Cardiac septum (tissue), 1 donor: Measurements from ENCODE around the gene USP11. TPM values are rescaled to one million over a fixed set of nuclear protein-coding genes. Genes with fewer than 3 reads are reported as not detected.

Experiments
- DNase-seq: peaks from one replicate; pipeline ENCODE4 v3.0.0-alpha.2; 2020; ENCODE audit warnings: low spot score
- intact Hi-C: fragments of 100-400 bp; cut with DNase I; formaldehyde crosslinking; loops from one replicate; pipeline ENCODE4 v1.14.0; 2022
- total RNA-seq: library from RNA; stranded (reverse); fragmentation: NEBNext Ultra II Directional; extraction: Animal tissue kit (Norgen Biotek cat#: 25700); gene quantifications from one replicate; pipeline ENCODE4 v1.2.1, GENCODE V29; 2021
- donor health status: DM: no; HTN: no; CAD: no.

USP11 gene
- total RNA-seq, 1 donor from 2014 or later: 64.9 TPM

DNA sequence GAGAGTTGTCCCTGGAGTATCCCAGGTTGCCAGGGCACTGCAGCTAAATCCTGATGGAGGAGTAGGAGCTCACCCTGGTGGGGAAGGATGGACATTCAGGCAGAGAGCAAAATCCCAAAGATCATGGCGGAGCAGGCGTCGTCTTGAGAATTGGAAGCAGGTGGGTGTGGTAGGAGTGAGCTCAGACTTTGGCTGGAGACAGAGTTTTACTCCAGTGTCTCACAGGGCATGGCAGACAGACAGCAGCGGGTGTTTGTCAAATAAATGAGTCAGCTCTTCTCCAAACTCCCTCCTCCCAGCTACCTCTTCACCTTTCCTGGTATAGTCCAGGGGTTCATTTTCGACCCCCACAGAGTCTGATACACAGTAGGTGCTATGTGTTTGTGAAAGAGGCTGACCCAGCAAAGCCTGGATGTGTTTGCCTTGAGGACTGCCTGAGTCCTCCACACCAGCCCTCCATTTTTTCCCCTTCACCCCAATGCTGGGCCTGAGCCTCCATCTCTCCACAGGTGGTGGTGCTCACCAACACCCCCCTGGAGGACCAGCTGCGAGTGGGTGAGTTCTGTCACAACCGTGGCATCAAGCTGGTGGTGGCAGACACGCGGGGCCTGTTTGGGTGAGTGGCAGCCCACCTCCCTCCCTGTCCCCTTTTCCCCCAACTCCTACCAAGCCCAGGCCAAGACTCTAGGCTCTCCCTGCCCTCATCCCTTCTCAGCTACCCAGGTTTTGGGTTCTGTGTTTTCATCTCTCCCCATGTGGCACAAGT lies 32.2 kb upstream of the USP11 start:
- DNase-seq: no peak
- intact Hi-C loops: loop anchor here (5.0 kb wide), 1 partner anchor 442 kb away; no protein-coding TSS in a partner anchor

GRCh38 chrX:47201345-47201944 lies 31.4 kb upstream of the USP11 start:
- intact Hi-C loops: loop anchor here (5.0 kb wide), 1 partner anchor 441 kb away; no protein-coding TSS in a partner anchor
- DNase-seq: no peak

GRCh38 chrX:47202316-47202715 lies 30.5 kb upstream of the USP11 start:
- no peak for DNase-seq
- intact Hi-C loops: loop anchor here (5.0 kb wide), 1 partner anchor 440 kb away; no protein-coding TSS in a partner anchor

DNA sequence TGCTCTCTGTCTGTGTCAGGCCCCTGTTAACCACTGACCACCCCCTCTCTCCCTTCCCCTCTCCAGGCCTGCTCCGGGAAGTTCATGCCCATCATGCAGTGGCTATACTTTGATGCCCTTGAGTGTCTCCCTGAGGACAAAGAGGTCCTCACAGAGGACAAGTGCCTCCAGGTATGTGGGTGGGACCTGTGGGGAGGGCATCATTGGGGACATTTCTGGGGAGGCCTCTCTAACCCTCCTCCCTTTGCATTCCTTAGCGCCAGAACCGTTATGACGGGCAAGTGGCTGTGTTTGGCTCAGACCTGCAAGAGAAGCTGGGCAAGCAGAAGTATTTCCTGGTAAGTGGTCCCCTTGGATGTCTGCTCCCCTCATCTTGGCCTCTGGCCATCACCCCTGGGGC lies 29.9 kb upstream of the USP11 start:
- intact Hi-C loops: loop anchor here (5.0 kb wide), 1 partner anchor 439 kb away; no protein-coding TSS in a partner anchor
- DNase-seq: no peak

GRCh38 chrX:47204970-47205369 lies 27.8 kb upstream of the USP11 start:
- intact Hi-C loops: loop anchor here (5.0 kb wide), 1 partner anchor 437 kb away; no protein-coding TSS in a partner anchor

DNA sequence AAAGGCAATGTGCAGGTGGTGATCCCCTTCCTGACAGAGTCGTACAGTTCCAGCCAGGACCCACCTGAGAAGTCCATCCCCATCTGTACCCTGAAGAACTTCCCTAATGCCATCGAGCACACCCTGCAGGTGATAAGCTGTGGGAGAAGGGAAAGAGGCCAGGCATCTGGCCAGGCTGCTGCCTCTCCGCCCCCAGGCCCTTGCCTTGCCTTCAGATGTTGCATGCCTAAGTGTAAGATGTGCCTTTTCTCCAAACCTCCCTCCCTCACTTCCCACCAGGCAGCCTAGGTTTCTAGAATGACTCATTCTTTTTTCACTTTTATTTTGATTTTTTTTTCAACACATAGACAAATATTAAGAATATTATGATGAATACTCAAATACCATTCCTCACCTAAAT lies 26.5 kb upstream of the USP11 start:
- no peak for DNase-seq
- intact Hi-C loops: no loop called here

More at GRCh38 chrX:47204970-47205369, 27.8 kb upstream of the USP11 start:
- DNase-seq: no peak

GRCh38 chrX:47208108-47208507 lies 24.7 kb upstream of the USP11 start:
- no peak for DNase-seq
- intact Hi-C loops: no loop called here

GRCh38 chrX:47209508-47210238 lies 23.1 kb upstream of the USP11 start:
- no peak for DNase-seq
- intact Hi-C loops: loop anchor here (10.0 kb wide), 1 partner anchor 155 kb away; no protein-coding TSS in a partner anchor

DNA sequence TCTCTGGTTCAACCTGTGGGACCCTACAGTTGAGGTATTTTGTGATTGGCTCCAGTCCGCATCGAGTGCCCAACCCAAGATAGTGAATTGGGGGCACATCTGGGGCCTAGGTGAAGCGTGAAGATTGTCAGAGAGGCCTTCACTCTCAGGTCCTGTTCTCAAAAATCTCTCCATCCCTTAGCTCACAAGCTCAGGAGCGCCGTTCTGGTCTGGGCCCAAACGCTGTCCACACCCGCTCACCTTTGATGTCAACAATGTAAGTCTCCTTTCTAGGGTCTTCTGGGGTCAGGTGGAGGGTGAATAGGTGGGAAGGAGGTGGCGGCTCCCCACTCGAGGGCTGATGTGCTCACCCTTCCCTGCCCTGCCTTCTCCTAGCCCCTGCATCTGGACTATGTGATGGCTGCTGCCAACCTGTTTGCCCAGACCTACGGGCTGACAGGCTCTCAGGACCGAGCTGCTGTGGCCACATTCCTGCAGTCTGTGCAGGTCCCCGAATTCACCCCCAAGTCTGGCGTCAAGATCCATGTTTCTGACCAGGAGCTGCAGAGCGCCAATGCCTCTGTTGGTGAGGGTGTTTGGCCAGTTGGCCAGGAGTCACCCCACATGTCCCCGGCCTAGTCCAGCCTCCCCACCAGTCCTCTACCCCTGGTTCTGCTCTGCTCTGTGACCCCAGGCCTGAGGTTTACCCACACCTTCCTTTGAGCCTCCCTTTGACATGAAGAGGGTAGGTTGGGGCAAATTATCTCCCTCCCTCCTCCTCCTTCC lies 22.0 kb upstream of the USP11 start:
- DNase-seq: no peak
- intact Hi-C loops: loop anchor here (10.0 kb wide), 1 partner anchor 154 kb away; no protein-coding TSS in a partner anchor

- DNase-seq: no peak
- intact Hi-C loops: loop anchor here (10.0 kb wide), 1 partner anchor 152 kb away; no protein-coding TSS in a partner anchor
Observed at GRCh38 chrX:47212381-47213293, 20.2 kb upstream of the USP11 start.

- intact Hi-C loops: loop anchor here (2.0 to 10.0 kb wide), 2 partner anchors 18 to 150 kb away; no protein-coding TSS in a partner anchor
- DNase-seq: no peak
Observed at GRCh38 chrX:47214435-47215077, 18.3 kb upstream of the USP11 start.

DNA sequence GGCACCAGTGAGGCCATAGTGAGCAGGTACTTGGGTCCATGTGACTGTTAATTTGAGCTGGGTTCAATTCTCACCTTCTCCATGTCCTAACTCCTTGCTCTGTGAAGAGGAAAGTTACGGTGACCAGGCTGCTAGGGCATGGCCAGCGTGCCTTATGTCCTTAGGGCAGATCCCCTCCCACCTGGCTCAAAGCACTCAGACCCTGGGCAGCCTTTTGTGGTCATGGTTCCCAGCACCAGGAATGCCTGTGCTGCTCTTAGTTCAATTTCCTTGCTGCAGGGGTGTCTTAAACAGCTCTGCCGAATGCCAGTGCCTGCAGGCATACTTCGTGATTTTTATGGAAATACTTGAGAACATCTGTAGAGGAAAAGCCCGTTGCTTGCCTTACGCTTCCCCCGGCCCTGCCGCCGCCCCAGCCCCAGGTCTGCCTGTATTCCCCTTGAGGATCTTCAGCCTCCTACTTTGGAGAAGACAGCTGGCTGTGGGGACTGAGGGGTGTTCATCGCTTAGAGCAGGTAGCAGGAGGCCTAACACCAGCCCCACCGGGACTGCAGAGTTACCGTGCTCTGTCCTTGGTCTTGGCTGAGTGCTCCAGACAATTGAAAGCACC lies 17.4 kb upstream of the USP11 start:
- DNase-seq: no peak
- intact Hi-C loops: loop anchor here (2.0 to 10.0 kb wide), 2 partner anchors 19 to 149 kb away; no protein-coding TSS in a partner anchor

DNA sequence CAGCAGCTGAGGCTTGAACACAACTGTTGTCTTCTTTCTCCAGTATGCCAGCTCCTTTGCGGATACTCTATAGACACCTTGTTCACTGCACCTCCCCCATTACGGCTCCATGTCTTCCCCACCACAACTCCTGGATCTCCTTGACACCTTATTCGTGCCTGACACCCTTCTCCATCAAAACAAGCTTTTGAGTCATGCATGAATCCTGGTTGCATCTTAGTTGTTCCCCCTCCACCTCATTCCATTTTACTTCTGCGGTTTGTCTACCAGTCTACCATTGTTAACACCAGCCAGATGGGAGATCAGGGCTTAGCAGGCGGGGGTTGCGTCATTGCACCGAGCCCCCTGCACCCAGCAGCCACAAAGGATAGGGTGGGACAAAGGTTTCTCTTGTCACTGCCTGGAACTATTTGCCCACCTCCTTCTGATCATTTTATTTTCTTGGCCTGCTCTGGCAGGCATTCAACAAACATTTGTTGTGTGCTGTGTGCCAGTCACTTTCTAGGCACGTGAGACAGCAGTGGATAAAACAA lies 16.4 kb upstream of the USP11 start:
- no peak for DNase-seq
- intact Hi-C loops: loop anchor here (10.0 kb wide), 1 partner anchor 148 kb away; no protein-coding TSS in a partner anchor

GRCh38 chrX:47217121-47217851 lies 15.5 kb upstream of the USP11 start:
- DNase-seq: no peak
- intact Hi-C loops: loop anchor here (10.0 kb wide), 1 partner anchor 148 kb away; no protein-coding TSS in a partner anchor

- peak; percentile 99 for DNase-seq
- intact Hi-C loops: loop anchor here (10.0 kb wide), 1 partner anchor 147 kb away; no protein-coding TSS in a partner anchor
Observed at GRCh38 chrX:47217852-47218279, 14.9 kb upstream of the USP11 start.
